Measurements from ENCODE around the gene KIAA0232.

Gene KIAA0232

DNA sequence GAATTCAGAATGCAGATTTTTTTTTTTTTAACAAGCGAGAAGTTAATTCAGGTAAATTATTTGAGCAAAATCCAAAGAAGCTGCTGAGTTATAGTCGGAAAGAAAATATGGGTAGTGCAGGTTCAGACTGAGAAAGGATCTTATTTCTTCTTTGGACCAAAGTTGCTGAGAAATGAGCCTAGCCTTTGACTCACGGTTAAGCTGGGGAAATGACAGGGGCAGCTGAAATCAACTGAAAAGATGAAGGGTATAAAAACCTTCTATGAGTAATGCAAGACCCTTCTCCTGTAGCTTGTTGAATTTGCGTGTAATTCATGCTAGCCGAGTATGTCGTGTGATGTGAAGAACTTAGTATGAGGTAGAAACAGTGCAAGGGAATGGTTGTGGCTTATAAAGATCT, 63.0 kb downstream of the KIAA0232 start:
- DNase-seq (ENCODE audit: low read depth, low spot score) = no peak

DNA sequence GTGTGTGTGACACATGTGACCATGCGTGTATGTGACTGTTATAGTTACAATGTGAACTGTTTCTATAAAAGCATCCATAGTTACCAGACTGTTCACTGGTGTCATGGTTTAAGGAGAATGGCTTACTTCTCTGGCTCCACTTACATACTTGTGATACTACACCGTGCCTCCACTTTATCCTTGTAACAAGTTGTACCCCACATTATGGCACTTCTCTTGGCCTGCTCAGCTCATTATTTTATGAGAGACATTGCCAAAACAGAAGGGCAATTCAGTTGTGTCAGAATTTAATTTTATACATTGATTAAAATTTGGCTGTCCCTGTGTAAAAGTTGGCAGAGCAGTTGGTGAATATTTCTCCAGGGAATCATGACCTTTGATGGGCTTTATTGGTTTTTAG, 64.7 kb downstream of the KIAA0232 start:
- DNase-seq (ENCODE audit: low read depth, low spot score) = no peak

DNA sequence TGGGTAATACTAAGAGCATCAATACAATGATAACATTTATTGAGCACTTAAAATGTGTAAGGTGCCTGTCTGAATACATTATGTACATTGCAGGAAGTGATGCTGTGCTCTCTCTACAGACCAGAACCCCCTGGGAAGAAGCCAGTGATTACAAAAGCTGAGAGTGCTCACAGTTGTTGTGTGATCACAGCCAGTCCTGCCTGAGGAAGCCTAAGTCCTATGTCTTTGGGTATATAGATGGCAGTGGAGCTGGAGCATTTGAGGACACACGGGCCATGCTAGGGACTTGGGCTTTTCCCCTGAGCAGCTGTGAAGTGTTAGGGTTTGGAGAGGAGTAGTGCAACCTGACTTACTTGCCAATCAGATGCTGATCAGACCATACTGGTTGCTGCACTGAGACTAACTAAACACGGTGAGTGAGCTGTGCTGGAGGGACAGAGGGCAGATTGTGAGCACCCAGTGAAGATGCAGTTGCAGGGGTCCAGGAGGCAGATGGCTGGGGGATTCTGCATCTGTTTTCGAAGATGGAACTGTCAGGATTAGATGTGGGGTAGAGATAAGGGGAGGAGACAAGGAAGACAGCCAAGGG, 66.3 kb downstream of the KIAA0232 start:
- DNase-seq (ENCODE audit: low read depth, low spot score) = no peak

DNA sequence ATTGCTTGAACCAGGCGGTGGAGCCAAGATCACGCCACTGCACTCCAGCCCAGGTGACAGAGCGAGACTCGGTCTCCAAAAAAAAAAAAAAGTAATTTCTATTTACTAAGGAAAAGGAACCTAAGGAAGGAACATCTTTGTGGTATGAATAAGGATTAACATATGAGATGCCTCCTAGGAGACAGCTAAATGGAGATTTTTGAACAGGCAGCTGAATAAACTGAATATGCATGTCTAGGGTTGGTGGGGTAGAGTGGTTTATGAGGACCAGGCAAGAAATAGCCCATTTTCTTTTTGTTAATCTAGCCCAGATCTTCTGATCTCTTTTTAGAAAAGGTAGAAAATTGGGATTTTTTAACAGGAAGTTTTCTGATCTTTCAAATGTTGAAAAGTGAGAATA, 67.2 kb downstream of the KIAA0232 start:
- DNase-seq (ENCODE audit: low read depth, low spot score) = no peak

DNA sequence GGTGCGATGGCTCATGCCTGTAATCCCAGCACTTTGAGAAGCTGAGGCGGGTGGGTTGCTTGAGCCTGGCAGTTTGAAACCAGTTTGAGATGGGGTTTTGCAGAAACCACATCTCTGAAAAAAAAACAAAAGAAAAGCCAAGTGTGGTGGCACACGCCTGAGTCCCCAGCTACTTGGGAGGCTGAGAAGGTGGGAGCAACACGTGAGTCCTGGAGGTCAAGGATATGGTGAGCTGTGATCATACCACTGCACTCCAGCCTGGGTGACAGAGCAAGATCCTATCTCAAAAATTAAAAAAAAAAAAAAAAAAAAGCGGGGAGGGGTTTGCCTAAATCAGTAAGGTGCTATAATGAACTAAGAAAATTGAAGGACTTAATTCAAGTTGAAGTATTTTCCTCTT, 68.9 kb downstream of the KIAA0232 start:
- DNase-seq (ENCODE audit: low read depth, low spot score) = no peak

DNA sequence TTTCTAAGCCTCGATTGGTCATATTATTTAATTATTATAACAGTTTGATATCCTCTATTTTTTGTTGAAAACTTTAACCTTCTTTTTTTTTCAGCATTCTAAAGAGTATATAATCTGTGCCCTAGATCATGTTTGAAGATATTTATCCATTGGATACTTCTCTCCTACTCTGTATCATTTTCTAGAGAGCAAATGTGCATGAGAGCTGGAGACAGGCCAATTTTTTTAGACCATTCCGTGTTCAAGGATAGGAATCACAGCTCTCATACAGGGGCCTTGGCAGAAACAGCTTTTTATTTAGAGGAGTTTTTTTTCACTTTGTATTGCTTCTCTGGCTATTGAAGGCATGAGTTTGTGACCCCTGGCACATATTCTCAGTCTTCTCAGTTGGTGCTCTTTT, 69.4 kb downstream of the KIAA0232 start:
- no peak for DNase-seq (ENCODE audit: low read depth, low spot score)

DNA sequence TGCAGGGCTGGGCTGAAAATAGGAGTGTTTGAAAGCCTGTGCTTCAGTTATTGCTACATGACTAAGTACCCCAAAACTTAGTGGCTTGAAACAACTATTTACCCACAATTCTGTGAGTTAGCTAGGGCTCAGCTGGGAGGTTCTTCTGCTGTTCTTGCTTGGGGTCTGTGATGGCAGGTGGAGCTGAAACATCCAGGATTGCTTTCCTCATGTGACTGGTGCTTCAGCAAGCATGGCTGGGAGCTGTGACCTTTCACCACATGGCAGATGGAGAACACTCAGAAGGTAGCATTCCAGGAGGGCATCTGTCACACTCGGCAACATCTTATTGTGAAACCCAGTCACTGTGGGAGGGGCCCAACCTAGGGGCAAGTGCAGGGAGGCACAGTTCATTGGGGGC, 70.1 kb downstream of the KIAA0232 start:
- DNase-seq (ENCODE audit: low read depth, low spot score) = no peak

DNA sequence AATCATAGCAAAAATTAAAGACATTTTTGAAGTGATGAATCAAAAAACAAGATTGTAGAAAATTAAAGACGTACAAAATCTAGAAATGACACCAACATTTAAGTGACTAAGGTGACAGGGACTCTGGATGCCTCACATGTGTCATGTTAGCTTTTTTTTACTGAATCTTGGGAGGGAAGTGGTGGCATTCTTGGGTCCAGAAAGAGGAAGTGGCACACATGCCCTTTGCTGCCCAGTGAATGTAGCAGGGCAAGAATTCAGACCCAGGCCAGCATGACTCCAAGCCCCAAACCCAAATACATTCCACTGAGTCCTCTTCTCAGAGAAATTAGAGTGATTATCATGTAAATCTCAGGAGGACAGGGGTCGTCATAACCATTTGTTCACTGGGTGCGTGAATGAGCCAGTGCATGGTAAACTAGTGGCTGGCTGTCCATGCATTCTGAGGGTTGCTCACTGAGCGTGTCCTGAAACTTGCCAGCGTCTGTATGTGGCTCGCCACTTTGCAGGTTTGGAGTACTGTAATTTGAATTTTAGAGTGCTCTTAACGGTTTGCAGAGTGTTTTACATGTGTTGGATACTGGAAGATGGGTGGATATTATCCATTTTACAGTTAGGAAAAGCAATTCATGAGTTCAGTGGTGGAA, 71.7 kb downstream of the KIAA0232 start:
- no peak for DNase-seq (ENCODE audit: low read depth, low spot score)

DNA sequence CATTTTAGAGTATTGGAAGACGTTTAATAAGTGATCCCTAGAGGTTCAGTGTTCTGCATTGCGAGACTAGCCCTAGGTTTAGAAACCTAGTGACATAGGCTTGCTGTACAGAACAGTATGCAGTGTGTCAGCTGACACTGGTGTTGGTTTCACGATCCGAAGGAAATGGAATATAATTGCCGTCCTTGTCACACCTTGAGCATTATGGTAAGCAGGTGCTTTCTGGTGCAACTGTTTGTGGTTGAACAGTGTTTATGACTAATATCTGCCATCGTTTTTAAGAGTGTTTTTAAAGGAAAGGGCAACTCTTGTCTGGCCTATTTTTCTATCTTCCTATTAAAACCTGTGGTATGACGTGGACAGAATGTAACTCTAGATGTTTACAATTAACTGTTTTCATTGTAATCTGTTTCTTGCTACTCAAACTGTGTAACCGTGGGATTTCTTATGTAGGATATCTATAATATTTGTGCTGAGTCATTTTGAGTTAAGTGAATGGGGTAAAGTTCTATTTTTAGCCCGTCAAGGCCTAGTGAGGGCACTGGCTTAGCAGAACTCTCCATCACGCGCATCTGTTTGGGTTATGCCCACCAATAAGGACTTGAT, 73.3 kb downstream of the KIAA0232 start:
- DNase-seq (ENCODE audit: low read depth, low spot score) = no peak

DNA sequence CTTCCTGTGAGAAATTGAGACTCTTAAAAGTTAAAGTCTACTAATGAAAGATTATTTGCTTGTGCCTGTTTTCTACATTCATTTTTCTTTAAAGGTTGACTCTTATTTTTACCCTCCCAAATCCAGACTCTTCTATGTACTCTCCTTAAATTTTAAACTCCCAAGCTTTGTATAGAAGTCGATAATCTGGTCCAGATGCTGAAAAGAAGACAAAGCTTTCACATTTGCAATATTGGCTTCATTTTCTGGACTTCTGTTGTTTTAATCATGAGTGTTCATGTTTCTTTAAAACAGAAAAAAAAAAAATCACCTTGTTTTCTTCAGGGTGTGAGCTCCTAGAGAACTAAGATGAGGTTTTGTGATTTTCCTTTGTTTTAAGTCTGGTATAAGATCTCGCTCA, 73.9 kb downstream of the KIAA0232 start:
- no peak for DNase-seq (ENCODE audit: low read depth, low spot score)

DNA sequence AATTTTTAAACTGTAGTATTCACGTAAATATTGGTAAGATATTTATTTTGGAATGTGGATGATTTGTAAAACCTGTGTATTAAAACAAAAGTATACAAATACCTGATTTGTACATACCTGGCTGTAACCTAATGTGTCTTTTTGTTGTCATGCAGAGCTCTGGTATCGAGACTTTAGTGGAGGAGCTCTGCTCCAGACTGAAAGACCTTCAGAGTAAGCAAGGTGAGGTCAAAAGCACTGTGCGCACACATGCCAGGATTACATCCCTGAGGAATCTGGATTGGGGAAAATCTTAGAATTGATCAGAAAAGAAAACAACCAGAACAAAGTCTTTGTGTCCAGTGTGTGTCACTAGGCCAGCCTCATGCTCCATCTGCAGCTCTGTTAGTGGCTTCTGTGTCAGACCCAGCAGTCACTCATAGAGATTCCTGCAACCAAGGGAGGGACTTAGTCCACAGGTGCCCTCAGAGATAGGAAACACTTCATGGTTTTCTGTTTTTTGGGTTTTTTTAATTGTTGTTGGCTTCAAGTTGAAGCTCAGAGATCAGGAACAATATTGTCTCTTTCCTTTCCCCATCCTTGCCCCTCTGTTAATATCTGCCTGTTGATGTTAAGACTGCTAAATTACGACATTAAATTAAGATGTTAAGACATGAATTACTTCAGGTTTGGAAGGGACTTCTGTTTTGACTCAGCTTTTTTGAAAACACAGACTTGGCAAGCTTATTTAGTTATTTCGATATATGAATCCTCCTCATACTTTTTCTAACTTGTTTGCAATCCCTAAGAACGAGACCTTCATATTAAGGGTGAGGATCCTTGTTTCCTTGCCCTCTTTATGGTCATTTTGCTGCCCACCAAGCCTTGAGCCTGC, 74.7 kb downstream of the KIAA0232 start:
- DNase-seq (ENCODE audit: low read depth, low spot score) = no peak

DNA sequence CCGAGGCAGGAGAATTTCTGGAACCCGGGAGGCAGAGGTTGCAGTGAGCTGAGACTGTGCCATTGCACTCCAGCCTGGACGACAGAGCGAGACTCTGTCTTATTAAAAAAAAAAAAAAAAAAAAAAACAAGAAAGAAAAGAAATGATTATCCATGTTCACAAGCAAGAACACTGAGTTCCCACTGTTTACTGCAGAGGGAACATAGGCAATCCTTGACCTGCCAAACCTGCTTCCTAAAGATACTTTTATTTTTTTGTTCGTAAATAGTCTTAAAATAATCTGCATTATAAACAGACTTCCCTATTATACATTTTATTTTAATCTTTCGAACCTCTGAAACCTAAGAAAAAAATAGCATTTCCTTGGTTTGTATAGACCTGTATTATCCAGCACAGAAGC, 76.5 kb downstream of the KIAA0232 start:
- no peak for DNase-seq (ENCODE audit: low read depth, low spot score)

DNA sequence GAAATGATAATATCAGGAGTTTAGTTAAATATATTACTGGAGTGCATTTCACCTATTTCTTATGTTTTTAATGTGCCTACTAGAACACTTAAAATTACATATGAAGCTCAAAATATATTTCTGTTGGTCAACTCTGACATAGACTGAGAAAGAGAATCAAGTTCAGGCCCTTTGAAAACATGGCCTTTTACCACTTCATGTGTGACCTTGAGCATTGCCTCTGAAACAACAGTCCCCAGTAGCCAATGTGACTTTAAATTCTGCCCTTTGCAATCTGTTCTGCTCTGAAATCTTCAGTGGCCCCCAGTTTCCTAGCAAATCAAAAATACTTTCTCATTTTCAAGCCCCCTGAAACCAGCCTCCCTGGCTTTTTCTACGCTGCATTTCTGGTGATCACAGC, 77.0 kb downstream of the KIAA0232 start:
- no peak for DNase-seq (ENCODE audit: low read depth, low spot score)

DNA sequence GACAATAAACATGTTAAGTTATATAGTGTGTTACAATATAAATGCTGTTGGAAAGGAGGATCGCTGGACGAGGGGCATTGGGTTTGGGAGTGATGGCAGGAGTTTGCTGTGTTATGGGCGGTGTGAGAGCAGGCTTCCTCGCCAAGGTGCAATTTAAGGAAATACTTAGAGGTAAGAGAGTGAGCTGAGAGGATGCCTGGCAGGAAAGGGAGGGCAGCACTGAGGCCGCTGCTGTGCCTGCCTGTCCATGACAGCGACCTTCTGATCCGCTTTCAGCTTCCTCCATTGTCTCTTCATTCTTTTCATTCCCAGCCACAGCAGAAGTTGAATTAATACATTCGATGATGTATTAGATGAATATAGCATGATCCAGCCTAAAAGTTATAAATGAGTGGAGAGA, 85.9 kb downstream of the KIAA0232 start:
- DNase-seq (ENCODE audit: low read depth, low spot score) = no peak

DNA sequence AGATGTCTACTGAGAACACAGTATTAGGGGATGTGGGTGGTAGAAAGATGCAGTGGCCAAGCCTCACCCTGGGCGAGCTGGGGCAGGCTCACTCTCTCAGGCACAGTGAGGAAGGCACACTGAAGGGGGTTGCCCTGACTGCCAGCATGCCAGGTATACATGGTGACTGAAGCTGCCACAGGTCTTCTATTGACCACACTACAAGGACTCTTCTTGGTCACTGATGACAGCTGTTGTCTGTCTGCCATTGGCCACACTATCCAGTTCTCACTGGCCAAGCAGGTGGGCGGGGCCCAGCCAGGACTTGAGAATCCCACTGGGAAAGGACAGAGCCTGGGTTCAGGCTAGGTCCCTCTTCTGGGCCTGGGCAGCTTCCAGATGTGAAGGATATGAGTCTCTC, 87.4 kb downstream of the KIAA0232 start:
- DNase-seq (ENCODE audit: low read depth, low spot score) = no peak

DNA sequence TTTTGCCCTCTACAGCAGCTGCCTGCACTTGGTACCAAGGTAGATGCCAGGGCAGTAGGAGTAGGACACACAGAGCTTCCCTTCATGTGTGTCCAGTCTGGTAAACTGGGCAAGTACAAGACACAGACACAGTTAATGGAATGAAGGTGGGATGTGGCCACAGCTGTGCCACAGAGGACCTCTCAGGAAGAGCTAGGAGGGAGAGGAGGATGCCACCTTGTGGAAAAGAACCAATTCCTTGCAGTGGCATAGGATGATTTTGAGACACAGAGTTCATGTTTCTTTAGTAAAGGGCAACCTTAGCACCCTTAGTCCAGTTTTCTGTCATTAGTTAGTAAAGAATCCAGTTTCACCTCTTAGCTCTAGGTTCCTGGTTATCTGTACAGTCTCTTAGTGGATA, 90.8 kb downstream of the KIAA0232 start:
- DNase-seq (ENCODE audit: low read depth, low spot score) = no peak

DNA sequence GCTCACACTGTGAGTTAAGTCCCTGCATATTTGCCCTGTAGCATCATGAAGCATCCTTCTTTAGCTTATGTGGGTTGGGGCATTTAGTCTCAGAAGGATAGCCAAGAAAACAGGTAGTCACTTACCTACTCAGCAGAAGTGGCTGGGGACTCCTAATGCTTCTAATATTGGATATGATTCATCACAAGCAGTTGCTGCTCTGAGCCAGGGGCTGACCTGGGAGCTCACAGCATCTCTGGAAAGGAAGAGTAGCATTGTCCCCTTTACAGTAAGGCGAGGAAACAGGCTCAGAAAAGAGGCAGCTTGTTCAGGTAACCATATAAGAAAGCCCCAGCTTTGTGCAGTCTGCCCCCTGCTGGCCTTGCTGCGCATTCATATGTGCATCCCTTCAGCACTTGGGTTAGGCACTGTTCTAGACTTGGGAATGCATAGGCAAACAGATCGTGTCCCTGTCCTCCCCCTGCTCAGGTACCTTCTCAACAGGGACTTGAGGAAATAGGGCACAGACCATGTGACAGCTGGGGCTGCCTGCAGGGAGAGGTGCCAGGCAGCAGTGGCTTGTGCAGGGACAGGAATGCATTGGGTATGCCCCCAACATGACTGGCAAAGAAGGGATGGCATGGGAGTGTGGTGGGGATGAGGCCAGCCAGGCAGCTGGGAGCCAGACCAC, 91.4 kb downstream of the KIAA0232 start:
- no peak for DNase-seq (ENCODE audit: low read depth, low spot score)

DNA sequence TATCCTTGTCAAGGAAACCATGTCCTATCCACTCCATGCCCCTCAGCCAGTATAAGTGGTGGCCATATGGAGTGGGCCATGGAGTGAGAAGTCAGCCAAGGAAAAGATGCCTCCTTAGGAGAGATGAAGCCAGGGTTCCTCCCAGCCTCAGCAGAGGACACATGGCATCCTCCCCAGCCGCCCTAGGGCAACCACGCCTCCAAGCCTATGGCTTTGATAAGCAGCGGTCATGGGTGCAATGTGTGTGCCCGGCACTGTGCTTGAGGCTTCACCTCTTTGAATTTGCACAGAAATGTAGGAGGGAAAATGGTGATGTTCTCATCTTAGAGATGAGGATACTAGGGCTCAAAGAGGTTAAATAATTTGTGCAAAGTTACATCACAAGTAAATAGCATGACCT, 92.5 kb downstream of the KIAA0232 start:
- DNase-seq (ENCODE audit: low read depth, low spot score) = no peak

DNA sequence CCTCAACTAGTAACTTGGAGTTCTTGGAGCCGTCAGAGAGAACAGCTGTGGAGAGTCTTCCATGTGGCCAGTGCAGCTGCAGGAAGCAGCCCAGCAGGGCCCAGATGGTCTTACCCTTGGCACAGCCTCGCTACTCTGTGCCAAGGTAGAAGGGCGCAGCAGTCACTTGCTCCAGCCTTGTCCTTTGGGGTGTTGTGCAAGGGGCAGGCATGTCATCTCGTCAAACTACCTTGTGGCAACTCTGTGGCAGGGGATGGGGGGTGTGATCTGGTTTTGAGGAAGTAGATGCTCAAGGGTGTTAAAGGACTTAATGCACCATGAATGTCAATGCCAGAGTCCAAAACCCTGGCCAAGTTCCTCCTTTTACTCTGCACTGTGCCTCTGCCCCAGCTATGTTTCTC, 92.9 kb downstream of the KIAA0232 start:
- DNase-seq (ENCODE audit: low read depth, low spot score) = no peak

DNA sequence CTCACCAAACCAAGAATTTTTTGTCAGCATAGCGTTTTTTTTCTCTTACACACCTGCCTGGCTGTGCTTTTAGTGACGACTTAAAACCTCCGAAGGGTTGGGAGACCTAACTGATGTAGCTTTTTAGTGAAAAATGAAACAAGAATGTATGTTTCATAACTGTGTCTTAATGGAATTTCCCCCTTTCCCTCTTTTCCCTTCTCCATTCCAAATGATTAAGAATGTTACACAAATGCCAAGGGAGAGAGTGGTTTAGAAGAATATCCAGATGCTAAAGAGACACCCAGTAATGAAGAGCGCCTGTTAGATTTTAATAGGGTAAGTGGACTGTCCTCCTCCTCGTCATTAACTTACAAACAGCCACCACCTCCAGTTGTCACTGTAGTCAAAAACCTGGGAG, 93.9 kb downstream of the KIAA0232 start:
- no peak for DNase-seq (ENCODE audit: low read depth, low spot score)

DNA sequence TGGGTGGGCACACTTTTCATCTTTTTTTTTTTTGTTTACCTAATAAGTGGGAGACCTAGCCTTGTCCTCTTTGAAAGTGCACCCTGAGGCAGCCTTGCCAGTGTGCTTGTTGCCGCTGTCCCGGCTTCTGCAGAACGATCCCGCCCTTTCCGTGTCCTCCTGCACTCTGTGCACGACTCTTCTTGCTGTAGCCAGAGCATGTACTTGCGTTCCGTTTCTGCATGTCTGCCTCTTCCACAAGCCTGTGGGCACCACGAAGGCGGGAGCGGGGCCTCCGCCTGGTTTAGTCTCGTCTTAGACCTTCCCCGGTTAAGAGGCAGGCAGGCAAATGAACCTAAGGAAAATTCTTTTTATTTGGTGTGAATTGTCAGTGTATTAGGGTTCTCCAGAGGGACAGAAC, 94.5 kb downstream of the KIAA0232 start:
- no peak for DNase-seq (ENCODE audit: low read depth, low spot score)

DNA sequence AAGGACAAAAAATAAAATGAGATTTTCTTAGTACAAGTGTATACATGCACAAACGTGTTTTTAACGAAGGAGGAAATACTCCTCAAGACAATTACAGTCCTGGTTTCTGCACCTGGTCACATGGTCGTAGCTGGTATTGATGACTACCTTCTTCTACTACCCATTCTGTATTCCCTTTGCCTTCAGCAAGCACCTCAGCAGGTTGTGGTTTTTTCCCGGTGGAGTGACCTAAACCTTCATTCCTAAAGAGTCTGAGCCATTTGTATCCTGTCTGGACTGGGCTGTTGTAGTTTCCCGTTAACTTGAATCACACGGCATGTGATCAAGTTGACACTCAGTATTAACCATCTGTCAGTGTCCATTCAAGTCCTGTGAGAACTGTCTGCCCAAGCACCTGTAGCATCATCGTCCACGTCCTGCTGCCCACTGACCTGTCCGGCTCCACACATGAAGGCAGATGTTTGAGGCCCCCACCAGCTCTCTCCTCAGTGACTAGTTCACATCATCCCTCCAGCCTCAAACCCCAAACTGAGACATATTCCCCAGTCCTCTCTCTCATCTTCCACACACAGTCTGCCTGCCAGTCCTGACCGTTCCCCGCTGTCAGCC, 96.0 kb downstream of the KIAA0232 start:
- DNase-seq (ENCODE audit: low read depth, low spot score) = no peak
